Activated CD8-positive, alpha-beta T cell treated with anti-CD3 and anti-CD28 coated beads for 36 hours (primary cell): ENCODE results near the gene RAB15. TPM values are rescaled to one million over a fixed set of nuclear protein-coding genes. Genes with fewer than 3 reads are reported as not detected.

Source experiments
- ATAC-seq: fragments of 200-7000 bp; cut with Tn5 transposase; one replicate; pipeline ENCODE4 v1.10.0; 2021; ENCODE audit warnings: mild to moderate bottlenecking, moderate library complexity
- CTCF ChIA-PET: fragments of 350-600 bp; sonication (Branson Sonifier 250); formaldehyde crosslinking; loops from one replicate; lab custom pipeline; 2021; ENCODE audit warnings: antibody characterized with exemption; lab: Charles Lee
- POLR2A ChIA-PET: fragments of 350-600 bp; sonication (Branson Sonifier 250); formaldehyde crosslinking; loops from one replicate; lab custom pipeline; 2021; ENCODE audit warnings: antibody characterized with exemption; lab: Charles Lee
- DNase-seq: peaks from one replicate; pipeline ENCODE4 v3.0.0-alpha.2; 2020
- H3K27ac Mint-ChIP-seq: one replicate; pipeline ENCODE4 v1.8.0; 2021; ENCODE audit warnings: mild to moderate bottlenecking, mixed read lengths
- H3K27me3 Mint-ChIP-seq: one replicate; pipeline ENCODE4 v1.8.0; 2021; ENCODE audit warnings: mixed read lengths
- H3K36me3 Mint-ChIP-seq: one replicate; pipeline ENCODE4 v1.8.0; 2021; ENCODE audit warnings: low read depth, mixed read lengths
- H3K4me1 Mint-ChIP-seq: one replicate; pipeline ENCODE4 v1.8.0; 2021; ENCODE audit warnings: low read depth, mixed read lengths
- H3K4me3 Mint-ChIP-seq: one replicate; pipeline ENCODE4 v1.8.0; 2021; ENCODE audit warnings: mild to moderate bottlenecking, moderate library complexity, mixed read lengths
- H3K9me3 Mint-ChIP-seq: one replicate; pipeline ENCODE4 v1.8.0; 2021; ENCODE audit warnings: mixed read lengths
- CTCF ChIP-seq: fragments of 200-600 bp; IDR thresholded peaks from one replicate; pipeline ENCODE4 v1.8.0; 2022; ENCODE audit warnings: antibody characterized with exemption, mild to moderate bottlenecking
- intact Hi-C: fragments of 100-400 bp; cut with micrococcal nuclease; formaldehyde crosslinking; loops from one replicate; pipeline ENCODE4 v1.10.0; 2022
- total RNA-seq, 2 experiments: library from RNA; stranded (reverse); gene quantifications; one replicate each; pipeline ENCODE4 v1.2.3, GENCODE V29; 2021

The RAB15 gene
- total RNA-seq, 2 experiments from 2014 or later, result 2.1 to 2.3 TPM

DNA sequence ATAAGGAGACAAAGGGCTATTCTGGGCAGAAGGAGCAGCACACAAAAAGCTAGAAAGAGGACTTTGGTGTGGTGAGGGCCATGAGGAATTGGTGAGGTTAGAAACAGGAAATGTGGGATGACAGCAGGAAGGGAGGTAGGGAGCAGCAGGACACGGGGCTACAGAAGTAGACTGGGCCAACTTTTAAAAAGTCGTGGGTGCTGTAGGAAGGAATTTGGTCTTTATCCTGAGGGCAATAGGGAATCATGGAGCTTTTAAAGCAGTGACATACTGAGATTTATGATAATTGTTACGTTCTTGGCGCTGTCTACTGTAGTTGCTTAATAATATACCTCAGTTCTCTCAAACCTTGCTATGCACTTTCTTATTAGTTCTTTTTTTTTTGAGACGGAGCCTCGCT lies 66.1 kb downstream of the RAB15 start:
- CTCF ChIA-PET, result interaction anchor here (7.8 kb wide), 1 partner anchor 14 kb away, joined by 52 read pairs; no protein-coding TSS in a partner anchor
- no peak overlapping the region for H3K4me3 Mint-ChIP-seq
- intact Hi-C loops, result no loop called here

GRCh38 chr14:64899958-64900357 lies 72.2 kb downstream of the RAB15 start:
- CTCF ChIA-PET, result interaction anchor here (1.3 to 7.8 kb wide), 5 partner anchors 8 to 135 kb away, joined by 3 to 52 read pairs (median 8); partner anchors contain the start of gene CHURC1
- POLR2A ChIA-PET, result interaction anchor here (1.3 kb wide), 1 partner anchor 47 kb away, joined by 4 read pairs; no protein-coding TSS in a partner anchor
- DNase-seq (no peak), ATAC-seq (no peak)
- Mint-ChIP-seq H3K27ac (no peak overlapping the region), H3K27me3 (peaks cover 3% of the 10 kb centered on the region), H3K4me1 (no peaks in the 10 kb centered on the region), H3K4me3 (no peak overlapping the region), H3K36me3 (no peaks in the 10 kb centered on the region), H3K9me3 (no peaks in the 10 kb centered on the region)
- intact Hi-C loops, result no loop called here
- TF ChIP-seq CTCF, result no peak

More for the DNA sequence above, 66.1 kb downstream of the RAB15 start:
- Mint-ChIP-seq H3K36me3 (no peaks in the 10 kb centered on the region), H3K4me1 (peaks cover 7% of the 10 kb centered on the region), H3K27ac (no peak overlapping the region), H3K9me3 (no peaks in the 10 kb centered on the region), H3K27me3 (peaks cover 6% of the 10 kb centered on the region)
- DNase-seq, result no peak
- no peak for ATAC-seq
- TF ChIP-seq CTCF, result no peak
- POLR2A ChIA-PET, result interaction anchor here (1.0 kb wide), 1 partner anchor 399 kb away, joined by 3 read pairs; no protein-coding TSS in a partner anchor

Other genes starting within 250 kb of the RAB15 start
- gene SPTB, start 92.4 kb downstream of the RAB15 start, total RNA-seq, result under 1 TPM; 0.07 to 0.27 TPM
- 10 to 100 TPM; 47.0 to 57.4 TPM for gene CHURC1, start 57.9 kb downstream of the RAB15 start, total RNA-seq
- not detected for gene GPX2, start 29.6 kb downstream of the RAB15 start, total RNA-seq
- gene FNTB, start 14.6 kb upstream of the RAB15 start, total RNA-seq, result 10 to 100 TPM; 18.8 to 23.5 TPM
- gene MAX, start 130.2 kb upstream of the RAB15 start, total RNA-seq, result 10 to 100 TPM; 92.6 to 92.8 TPM